ENCODE measurements around the gene APLP1. TPM values are rescaled to one million over a fixed set of nuclear protein-coding genes. Genes with fewer than 3 reads are reported as not detected.

APLP1 gene
- total RNA-seq, 1 experiment from 2014 or later, result 14.9 TPM

GRCh38 chr19:35874392-35874930 is 6.1 kb downstream of the APLP1 start:
- TF ChIP-seq, protein P1, sequence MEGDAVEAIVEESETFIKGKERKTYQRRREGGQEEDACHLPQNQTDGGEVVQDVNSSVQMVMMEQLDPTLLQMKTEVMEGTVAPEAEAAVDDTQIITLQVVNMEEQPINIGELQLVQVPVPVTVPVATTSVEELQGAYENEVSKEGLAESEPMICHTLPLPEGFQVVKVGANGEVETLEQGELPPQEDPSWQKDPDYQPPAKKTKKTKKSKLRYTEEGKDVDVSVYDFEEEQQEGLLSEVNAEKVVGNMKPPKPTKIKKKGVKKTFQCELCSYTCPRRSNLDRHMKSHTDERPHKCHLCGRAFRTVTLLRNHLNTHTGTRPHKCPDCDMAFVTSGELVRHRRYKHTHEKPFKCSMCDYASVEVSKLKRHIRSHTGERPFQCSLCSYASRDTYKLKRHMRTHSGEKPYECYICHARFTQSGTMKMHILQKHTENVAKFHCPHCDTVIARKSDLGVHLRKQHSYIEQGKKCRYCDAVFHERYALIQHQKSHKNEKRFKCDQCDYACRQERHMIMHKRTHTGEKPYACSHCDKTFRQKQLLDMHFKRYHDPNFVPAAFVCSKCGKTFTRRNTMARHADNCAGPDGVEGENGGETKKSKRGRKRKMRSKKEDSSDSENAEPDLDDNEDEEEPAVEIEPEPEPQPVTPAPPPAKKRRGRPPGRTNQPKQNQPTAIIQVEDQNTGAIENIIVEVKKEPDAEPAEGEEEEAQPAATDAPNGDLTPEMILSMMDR (conservative IDR thresholded peaks at IDR 0.05; ENCODE audit: low read depth, low read length), result no peak
- TF ChIP-seq EZH2 (IDR thresholded peaks at IDR 0.05; ENCODE audit: borderline replicate concordance, low read depth, low read length, poor library complexity, severe bottlenecking), result no peak
- peaks cover 2% of the 10 kb centered on the region for H3K4me1 ChIP-seq (ENCODE audit: insufficient read depth, low read length, poor library complexity, severe bottlenecking)
- intact Hi-C loops (cut with micrococcal nuclease; ENCODE audit: unreplicated experiment), result no loop called here
- no peaks in the 10 kb centered on the region for H3K27me3 ChIP-seq (replicated peaks; ENCODE audit: insufficient read depth, low read depth, low read length, poor library complexity)
- H3K4me3 ChIP-seq (ENCODE audit: low read depth, low read length, poor library complexity, severe bottlenecking), result no peak overlapping the region
- POLR2A ChIA-PET (ENCODE audit: low non-redundant PET), result no interaction called here
- H3K36me3 ChIP-seq (ENCODE audit: insufficient read depth, low read length, poor library complexity, severe bottlenecking), result no peaks in the 10 kb centered on the region
- H3K9me3 ChIP-seq (ENCODE audit: low read depth, low read length, poor library complexity, severe bottlenecking), result no peaks in the 10 kb centered on the region
- DNase-seq (ENCODE audit: low spot score), result no peak
- CTCF ChIA-PET, result no interaction called here
- H3K27ac ChIP-seq (ENCODE audit: low read depth, low read length, poor library complexity, severe bottlenecking), result no peak overlapping the region
- no TSS peak for BruUV-seq (replicated peaks)

- ChIA-PET POLR2A (ENCODE audit: low non-redundant PET) (no interaction called here), CTCF (interaction anchor here (1.5 kb wide), 1 partner anchor 52 kb away, joined by 8 read pairs; no protein-coding TSS in a partner anchor)
- Histone ChIP-seq H3K27ac (ENCODE audit: low read depth, low read length, poor library complexity, severe bottlenecking) (no peak overlapping the region), H3K27me3 (replicated peaks; ENCODE audit: insufficient read depth, low read depth, low read length, poor library complexity) (no peaks in the 10 kb centered on the region), H3K36me3 (ENCODE audit: insufficient read depth, low read length, poor library complexity, severe bottlenecking) (no peaks in the 10 kb centered on the region), H3K9me3 (ENCODE audit: low read depth, low read length, poor library complexity, severe bottlenecking) (no peaks in the 10 kb centered on the region), H3K4me1 (ENCODE audit: insufficient read depth, low read length, poor library complexity, severe bottlenecking) (no peaks in the 10 kb centered on the region), H3K4me3 (ENCODE audit: low read depth, low read length, poor library complexity, severe bottlenecking) (no peak overlapping the region)
- TF ChIP-seq, protein P1 (conservative IDR thresholded peaks at IDR 0.05; ENCODE audit: low read depth, low read length), result no peak
- TF ChIP-seq EZH2 (IDR thresholded peaks at IDR 0.05; ENCODE audit: borderline replicate concordance, low read depth, low read length, poor library complexity, severe bottlenecking), result no peak
- BruUV-seq (replicated peaks), result no TSS peak
- intact Hi-C loops (cut with micrococcal nuclease; ENCODE audit: unreplicated experiment), result no loop called here
- DNase-seq (ENCODE audit: low spot score), result no peak
These were observed 10.7 kb downstream of the APLP1 start for GRCh38 chr19:35879068-35879467.

DNA sequence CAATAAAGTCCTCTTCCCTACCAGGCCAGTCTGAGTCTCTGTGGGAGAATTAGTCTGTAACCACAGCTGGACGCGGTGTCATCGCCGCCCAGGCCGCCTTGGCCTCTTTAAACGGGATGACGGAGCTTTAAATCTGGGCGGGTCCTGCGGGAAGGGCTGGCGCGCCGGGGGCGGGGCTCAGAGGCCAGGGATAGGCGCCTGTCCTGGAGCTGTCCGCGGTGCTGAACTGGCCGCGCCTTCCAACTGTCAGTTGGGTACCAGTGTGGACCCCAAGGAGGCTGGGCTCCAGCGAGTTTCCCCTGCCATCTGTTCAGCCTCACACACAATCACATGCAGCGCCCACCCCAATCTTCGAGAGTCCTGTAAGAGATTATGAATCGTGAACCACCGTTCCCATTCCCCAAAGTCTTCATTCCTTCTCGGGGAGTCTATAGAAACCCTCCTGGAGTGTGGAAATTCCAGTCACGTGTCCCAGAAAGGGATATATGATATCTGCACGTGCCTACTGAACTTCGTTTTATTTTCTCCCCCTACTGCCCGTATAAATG is 11.5 kb downstream of the APLP1 start:
- Histone ChIP-seq H3K9me3 (ENCODE audit: low read depth, low read length, poor library complexity, severe bottlenecking) (no peaks in the 10 kb centered on the region), H3K27ac (ENCODE audit: low read depth, low read length, poor library complexity, severe bottlenecking) (no peak overlapping the region), H3K4me3 (ENCODE audit: low read depth, low read length, poor library complexity, severe bottlenecking) (no peak overlapping the region), H3K27me3 (replicated peaks; ENCODE audit: insufficient read depth, low read depth, low read length, poor library complexity) (no peaks in the 10 kb centered on the region), H3K4me1 (ENCODE audit: insufficient read depth, low read length, poor library complexity, severe bottlenecking) (no peaks in the 10 kb centered on the region), H3K36me3 (ENCODE audit: insufficient read depth, low read length, poor library complexity, severe bottlenecking) (no peaks in the 10 kb centered on the region)
- DNase-seq (ENCODE audit: low spot score), result peak; percentile 92
- CTCF ChIA-PET, result interaction anchor here (0.6 to 1.5 kb wide), 3 partner anchors 25 to 51 kb away, joined by 4 to 8 read pairs (median 7); no protein-coding TSS in a partner anchor
- POLR2A ChIA-PET (ENCODE audit: low non-redundant PET), result no interaction called here
- no peak for TF ChIP-seq EZH2 (IDR thresholded peaks at IDR 0.05; ENCODE audit: borderline replicate concordance, low read depth, low read length, poor library complexity, severe bottlenecking)
- TF ChIP-seq, protein P1 (conservative IDR thresholded peaks at IDR 0.05; ENCODE audit: low read depth, low read length), result no peak
- intact Hi-C loops (cut with micrococcal nuclease; ENCODE audit: unreplicated experiment), result no loop called here
- BruUV-seq (replicated peaks), result no TSS peak
